Measurements from ENCODE around the gene BAHD1.

BAHD1 gene

DNA sequence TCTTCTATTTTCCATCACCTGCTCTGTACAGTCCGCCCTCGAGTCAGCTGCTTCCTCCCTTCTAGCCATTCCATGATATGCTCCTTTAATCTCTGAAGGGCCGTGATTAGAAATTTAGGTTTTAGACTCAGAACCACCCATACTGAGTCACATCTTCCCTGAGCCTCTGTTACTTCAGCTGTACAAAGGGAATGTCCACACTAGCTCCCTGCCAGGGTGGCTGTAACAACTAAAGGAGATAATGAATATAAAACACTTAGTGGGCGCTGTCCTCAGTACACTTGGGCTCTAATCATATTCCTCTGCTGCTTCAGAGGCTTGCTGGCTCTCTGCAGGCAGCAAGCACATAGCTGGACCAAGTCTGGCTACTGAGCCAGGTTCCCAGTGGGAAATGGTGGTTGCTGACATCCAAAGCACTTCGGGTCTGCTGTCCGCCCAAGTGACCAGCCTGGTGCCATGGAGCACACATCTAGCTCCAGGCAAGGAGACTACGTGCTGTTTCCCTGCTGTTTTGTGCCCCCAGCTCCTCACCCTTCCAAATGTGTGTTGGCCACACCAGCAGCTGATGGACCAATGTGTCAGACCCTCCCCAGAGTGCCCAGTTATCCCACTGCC lies 29.1 kb downstream of the BAHD1 start:
- no peak for DNase-seq

DNA sequence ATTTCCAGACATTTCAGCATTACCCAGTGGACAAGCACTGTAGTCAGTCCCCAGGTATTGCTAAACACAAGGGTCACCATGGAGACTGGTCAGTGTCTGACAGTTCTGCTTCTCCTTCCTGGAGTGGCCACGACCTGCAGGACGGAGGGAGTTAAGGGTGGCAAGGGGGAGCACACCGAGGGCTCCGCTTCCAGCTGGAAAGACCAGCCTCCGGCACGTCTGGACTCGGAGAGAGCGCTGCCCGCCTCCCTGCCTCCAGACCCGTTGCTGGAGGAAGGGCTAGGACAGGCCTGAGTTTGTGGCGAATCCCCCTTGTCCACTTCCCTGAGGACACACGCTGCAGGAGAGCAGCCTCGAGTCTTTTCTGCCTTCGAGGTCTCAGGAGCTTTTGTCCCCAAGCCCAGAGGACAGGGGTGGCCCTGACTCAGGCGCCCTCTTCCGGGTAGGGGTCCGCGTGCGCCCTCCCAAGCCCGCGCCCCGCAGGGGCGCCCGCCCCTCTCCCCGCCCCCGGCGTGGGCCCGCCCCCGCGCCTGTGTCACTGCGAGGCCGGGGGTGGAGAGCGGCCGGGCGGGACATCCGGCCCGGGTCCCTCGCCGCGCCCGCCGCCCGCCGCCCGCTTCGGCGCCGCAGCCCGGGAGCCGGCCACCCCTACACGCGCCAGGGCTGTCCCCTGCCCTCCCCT lies 29.8 kb downstream of the BAHD1 start, which contains the start of gene CHST14:
Gene CHST14 (plus strand): TSS at position 562 of the 682 bp plus-strand sequence. CDS start 230 bp downstream, outside the sequence.
- no peak for DNase-seq

DNA sequence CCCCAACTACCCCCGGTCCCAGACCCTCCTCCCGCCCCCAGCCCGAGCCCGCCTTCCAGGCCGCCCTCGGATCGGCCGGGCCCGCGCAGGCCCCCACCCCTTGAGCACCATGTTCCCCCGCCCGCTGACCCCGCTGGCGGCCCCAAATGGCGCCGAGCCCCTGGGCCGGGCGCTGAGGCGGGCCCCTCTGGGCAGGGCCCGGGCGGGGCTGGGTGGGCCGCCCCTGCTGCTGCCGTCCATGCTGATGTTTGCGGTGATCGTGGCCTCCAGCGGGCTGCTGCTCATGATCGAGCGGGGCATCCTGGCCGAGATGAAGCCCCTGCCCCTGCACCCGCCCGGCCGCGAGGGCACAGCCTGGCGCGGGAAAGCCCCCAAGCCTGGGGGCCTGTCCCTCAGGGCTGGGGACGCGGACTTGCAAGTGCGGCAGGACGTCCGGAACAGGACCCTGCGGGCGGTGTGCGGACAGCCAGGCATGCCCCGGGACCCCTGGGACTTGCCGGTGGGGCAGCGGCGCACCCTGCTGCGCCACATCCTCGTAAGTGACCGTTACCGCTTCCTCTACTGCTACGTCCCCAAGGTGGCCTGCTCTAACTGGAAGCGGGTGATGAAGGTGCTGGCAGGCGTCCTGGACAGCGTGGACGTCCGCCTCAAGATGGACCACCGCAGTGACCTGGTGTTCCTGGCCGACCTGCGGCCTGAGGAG lies 30.5 kb downstream of the BAHD1 start:
- DNase-seq = no peak

DNA sequence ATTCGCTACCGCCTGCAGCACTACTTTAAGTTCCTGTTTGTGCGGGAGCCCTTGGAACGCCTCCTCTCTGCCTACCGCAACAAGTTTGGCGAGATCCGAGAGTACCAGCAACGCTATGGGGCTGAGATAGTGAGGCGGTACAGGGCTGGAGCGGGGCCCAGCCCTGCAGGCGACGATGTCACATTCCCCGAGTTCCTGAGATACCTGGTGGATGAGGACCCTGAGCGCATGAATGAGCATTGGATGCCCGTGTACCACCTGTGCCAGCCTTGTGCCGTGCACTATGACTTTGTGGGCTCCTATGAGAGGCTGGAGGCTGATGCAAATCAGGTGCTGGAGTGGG lies 31.0 kb downstream of the BAHD1 start:
- DNase-seq = no peak

DNA sequence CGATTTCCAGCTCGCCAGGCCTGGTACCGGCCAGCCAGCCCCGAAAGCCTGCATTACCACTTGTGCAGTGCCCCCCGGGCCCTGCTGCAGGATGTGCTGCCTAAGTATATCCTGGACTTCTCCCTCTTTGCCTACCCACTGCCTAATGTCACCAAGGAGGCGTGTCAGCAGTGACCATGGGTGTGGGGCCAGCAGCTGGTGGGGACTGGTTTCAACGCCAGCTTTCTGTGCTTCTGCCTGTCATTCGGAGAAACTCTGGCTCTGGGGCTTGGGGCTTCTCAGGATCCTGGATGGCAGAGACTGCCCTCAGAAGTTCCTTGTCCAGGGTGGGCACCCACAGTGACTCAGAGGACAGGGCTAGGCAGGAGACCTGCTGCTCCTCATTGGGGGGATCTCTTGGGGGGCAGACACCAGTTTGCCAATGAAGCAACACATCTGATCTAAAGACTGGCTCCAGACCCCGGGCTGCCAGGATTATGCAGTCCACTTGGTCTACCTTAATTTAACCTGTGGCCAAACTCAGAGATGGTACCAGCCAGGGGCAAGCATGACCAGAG lies 31.5 kb downstream of the BAHD1 start:
- DNase-seq = no peak

DNA sequence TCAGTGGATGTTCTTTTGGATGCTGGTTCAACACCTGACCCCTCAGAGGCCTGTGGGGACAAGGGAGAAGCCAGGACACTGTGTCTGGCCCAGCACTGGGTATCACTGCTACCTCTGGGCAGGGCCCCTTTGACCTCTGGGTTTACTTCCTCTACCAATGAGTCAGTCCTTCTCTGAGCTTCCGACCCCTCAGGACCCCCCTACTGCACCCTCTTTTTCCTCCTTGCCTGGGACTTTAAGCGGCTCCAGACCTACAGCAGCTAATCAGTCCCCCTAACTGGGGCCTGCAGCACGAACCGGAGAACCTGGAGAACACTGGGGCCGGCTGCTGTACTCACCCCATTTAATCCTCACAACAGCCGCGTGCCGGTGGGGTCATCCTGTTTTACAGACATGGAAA lies 33.8 kb downstream of the BAHD1 start:
- no peak for DNase-seq

DNA sequence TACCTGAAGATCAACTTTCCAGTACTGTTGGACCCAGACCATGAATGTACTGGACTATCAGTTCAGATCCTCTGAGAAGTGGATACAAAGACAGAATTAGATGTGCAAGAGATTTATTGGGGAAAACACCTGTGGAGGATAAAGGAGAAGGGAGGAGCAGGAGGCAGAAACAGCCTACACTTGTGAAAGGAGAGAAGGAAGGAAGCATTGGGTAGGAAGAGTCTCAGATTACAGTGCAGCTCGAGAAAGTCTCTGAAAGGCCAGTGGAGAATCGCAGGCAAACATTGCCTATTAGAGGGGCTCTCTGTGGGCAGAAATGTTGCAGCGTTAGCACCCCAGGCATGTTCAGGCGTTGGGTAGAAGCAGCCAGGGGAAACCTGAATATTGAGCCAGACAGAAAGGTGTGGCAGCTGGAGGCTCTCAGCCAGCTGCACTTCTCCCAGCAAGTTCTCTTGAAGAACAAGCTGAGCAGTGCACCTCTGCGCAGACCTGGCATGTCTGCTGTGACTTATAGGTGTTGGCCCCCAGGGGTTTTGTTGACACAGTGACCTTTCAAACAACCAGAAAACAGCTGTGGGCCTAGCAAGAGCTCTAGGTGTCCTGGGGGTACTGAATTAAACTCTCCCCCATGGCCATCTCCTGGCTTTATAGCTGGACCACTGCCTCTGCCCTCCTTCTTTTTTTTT lies 37.0 kb downstream of the BAHD1 start:
- DNase-seq = no peak

DNA sequence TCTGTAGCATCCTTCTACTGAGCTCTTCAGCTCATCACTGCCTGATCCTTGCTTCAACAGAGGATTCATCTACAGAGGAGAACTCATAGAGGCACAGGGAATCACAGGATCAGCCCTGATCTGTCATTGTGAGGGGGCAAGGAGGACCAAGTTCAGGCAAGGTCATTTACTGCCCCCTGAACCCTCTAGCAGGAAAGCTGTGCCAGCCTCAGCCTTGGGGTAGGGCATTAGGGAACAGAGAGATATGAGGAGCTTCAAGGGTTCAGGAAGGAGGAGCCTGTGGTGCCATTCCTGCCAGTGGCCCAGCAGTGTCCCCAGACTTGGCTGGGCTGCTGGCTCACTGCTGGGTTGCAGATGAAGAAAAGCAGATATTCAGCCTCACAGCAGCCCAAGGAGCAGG lies 38.3 kb downstream of the BAHD1 start:
- DNase-seq = no peak

DNA sequence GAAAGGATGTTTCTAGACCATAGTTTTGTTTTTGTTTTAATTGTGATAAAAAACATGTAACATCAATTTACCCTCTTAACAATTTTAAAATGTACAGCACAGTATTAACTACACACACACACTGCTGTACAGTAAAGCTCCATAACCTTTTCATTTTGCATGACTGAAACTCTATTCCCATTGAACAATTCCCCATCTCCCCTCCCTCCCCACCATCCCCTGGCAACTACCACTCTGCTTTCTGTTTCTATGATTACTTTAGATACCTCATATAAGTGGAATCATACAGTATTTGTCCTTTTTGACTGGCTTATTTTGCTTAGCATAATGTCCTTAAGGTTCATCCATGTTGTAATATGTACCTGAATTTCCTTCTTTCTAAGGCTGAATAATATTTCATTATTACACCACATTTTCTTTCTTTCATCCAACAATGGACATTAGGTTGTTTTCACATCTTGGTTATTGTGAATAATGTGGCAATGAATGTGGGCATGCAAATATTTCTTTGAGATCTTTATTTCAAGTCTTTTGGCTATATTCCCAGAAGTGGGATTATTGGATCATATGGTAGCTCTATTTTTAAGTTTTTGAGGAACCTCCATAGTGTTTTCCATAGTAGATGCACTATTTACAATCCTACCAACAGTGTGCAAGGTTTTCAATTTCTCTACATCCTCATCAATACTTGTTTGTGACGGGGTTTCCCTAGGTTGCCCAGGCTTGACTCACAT lies 40.8 kb downstream of the BAHD1 start:
- no peak for DNase-seq

DNA sequence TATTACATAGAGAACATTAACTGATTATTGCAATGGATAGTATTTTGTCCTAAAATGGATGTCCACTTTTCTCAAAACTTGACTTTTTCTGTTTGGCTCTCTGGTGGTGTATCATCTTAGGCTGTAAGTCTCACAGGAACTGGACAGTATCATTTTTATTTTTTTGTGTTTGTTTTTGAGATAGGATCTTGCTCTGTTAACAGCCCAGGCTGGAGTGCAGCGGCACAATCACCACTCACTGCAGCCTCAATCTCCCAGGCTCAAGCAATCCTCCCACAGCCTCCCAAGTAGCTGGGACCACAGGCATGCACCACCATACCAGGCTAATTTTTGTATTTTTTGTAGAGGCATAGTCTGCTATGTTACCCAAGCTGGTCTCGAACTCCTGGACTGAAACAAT lies 43.2 kb downstream of the BAHD1 start:
- DNase-seq = no peak

DNA sequence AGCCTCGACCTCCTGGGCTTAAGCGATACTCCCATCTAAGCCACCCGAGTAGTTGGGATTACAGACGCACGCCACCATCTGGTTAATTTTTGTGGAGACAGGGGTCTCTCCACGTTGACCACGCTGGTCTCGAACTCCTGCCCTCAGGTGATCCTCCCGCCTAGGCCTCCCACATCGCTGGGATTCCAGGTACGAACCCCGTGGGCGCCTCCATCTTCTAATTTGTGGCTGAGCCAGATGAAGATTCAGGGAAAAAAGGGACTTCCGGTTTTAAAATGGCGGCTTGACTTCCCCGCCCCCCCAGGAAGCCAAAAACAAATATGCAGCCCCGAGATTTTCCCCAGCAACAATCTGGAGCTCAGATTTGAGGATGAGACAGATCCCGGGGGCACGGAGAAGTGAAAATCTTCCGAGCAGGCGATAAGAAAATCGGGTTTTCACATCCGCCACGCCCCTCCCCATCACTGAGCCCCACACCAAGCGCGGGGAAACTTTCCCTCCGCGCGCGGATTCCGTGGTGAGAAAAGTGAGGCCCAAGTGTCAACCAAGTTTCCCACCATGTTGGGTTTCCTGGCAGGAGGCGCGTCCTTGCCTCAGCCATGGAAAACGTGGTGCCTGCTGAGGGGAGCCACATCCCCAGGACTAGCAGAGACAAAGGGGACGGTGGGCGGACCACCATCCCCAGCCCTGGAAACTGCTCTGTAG lies 45.5 kb downstream of the BAHD1 start:
- DNase-seq = no peak

DNA sequence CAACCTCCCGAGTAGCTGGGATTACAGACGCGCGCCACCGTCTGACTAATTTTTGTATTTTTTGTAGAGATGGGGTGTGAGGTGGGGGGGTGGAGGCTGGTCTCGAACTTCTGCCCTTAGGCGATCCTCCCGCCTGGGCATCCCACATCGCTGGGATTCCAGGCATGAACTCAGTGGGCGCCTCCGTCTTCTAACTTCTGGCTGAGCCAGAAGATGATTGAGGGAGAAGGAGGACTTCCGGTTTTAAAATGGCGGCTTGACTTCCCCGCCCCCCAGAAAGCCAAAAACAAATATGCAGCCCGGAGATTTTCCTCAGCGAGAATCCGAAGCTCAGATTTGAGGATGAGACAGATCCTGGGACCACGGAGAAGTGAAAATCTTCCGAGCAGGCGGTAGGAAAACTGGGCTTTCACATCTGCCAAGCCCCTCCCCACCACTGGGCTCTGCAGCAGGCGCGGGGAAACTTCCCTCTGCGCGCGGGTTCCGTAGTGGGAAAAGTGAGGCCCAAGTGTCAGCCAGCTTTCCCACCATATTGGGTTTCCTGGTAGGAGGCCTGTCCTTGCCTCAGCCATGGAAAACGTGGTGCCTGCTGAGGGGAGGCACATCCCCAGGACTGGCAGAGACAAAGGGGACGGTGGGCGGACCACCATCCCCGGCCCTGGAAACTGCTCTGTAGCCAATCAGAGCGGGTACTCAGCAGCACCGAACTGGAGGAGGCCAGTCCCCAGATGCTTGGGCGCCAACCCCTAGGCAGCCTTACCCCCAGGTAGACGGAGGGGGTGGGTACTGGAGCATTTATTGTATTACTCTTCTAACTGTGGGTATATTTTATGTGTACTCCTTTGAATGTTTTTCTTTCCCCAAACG lies 47.3 kb downstream of the BAHD1 start:
- DNase-seq = no peak

DNA sequence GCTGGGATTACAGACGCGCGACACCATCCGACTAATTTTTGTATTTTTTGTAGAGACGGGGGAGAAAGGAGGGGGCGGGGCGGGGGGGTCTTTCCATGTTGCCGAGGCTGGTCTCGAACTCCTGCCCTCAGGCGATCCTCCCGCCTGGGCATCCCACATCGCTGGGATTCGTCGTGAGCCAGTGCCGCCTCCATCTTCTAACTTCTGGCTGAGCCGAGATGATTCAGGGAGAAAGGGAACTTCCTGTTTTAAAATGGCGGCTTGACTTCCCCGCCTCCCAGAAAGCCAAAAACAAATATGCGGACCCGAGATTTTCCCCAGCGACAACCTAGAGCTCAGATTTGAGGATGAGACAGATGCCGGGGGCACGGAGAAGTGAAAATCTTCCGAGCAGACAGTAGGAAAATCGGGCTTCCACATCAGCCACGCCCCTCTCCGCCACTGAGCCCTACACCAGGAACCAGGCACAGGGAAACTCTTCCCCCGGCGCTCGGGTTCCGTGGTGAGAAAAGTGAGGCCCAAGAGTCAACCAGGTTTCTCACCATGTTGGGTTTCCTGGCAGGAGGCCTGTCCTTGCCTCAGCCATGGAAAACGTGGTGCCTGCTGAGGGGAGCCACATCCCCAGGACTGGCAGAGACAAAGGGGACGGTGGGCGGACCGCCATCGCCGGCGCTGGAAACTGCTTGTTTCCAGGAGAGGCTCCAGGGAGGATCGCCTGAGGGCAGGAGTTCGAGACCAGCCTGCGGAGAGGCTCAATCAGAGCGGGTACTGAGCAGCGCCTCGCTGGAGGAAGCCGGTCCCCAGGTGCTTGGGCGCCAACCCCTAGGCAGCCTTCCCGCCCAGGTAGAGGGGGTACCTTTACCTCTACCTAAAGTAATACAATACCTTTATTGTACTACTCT lies 48.8 kb downstream of the BAHD1 start:
- no peak for DNase-seq

DNA sequence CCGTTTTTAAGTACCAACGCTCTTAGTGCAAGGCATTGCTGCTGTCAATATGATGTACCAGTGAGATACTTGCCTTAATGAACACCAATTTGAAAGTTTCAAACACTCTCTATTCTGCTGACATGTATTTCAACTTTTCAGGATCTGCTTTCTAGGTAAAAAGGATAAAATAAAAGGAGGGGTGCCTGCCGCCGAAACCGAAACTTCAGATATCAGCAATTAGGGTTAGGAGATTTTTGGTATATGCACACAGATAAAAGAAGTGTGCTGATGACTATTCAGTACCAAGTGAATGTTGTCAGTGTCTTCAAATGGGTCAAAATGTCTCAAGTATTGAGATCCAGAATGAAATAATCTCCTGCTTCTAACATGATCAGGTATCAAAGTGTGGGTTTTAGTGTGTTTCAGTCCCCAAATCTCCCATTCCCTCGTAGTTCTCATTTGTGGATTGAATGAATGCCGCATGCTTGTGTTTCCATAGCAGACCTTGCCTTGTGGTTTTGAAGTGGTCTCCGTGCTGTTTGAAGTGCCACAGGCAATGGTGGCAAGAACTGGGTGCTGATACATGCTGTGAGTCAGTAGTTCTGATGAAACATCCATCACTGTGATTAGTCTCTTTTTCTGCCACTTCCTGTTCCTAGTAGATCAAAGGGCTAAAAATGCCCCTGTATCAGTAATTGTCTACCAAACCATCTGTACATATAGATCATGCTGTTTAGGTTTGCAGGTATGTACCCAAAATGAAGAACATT lies 52.5 kb downstream of the BAHD1 start:
- no peak for DNase-seq

DNA sequence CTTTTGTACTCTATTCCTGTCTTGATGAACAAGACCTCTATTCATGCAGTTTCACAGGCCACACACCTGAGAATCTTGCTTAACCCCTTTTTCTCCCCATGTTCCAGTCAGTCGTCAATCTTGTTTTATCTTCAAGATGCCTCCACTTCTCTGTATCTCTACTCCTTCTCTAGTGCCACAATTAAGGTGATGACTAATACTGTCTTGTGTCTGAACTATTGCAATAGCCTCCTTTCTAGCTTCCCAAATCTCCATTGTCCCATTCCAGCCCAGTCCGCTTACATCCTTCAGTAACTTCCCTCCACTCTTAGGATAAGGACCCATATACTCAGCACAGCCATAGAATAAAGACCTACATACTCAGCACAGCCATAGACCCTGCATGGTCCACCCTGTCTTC lies 54.8 kb downstream of the BAHD1 start:
- no peak for DNase-seq

DNA sequence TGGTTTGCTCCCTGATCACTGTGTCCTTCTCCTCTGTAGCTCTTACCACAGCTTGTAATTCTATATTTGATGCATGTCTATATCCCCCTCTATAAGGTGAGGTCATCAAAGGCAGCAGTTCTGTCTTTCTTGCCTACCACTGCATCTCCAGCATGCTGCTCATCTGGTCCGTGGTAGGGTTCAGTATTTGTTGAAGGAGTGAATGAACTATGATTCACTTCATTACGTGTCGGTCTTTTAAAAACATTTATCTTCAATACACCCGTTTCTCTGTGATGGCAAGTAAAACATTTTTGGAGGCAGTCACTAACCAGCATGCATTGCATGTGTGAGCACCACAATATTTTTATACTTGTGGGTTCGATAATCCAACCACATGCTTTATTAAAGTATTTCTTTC lies 57.7 kb downstream of the BAHD1 start:
- no peak for DNase-seq

DNA sequence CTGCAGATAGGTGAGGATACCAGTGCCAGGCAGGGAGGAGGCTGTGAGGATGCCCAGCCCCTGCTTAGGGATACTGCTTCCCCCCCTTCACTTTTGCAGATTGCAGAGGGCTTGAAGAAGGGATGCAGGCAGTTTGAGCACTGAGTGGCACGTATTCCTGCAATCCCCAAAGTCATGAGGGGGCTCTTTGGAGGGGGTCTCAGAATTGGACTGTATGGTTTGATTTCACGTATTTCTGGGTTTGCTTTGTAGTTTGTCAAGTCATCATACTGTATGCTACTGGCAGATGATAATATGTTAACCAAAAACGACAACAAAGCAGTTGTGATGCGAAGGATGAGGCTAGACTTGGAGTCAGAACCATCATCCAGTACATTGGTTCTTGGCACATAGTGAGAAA lies 58.1 kb downstream of the BAHD1 start:
- DNase-seq = no peak

DNA sequence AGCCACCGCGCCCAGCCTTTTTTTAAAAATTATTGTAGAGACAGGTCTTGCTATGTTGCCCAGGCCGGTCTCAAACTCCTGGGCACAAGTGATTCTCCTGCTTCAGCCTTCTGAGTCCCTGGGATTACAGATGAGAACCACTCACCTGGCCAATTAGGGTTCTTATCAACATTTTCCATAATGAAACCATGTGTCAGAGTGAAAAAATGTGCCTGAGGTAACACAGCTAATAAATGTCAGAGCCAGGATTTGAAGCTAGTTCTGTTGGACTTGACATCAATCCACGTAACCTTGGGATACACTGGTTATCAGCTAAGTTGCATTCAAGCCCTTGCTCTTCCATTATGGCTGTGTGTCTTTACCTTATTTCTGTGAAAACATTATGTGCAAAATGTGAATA lies 59.2 kb downstream of the BAHD1 start:
- DNase-seq = no peak

Data from SHP77 treated with DMSO at 0.1 percent for 48 hours (cell line).